ENCODE data around the gene SH2B3.

DNA sequence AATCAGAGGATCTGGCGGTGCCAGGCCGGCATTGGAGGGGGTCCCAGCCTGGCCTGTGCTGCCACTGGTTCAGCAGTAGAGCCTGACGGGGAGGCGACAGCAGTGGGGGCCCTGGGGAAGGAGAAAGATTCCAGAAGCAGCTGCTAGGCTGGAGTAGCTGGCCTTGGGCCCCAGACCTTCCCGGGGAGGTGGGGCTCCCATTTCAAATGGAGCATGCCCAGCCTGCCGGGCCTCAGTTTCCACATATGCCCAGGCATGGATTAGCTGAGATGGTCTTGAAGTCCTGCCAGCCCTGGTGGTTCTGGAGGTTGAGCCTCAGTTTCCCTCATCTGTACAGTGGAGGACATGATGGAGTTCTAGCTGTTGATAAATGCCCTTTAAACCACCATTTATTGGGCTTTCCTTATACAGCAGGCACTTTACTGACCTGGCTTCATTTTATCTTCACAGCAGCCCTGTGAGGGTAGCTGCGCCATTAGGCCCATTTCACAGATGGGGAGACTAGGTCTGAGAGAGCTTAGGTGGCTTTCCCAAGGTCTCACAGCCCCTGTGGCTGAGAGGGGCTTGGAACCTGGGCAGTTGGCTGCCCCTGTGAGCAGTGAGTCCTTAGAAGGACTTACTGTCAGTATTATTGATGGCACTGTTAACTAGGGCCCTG, 21.8 kb downstream of the SH2B3 start:
- TF ChIP-seq, protein P1, sequence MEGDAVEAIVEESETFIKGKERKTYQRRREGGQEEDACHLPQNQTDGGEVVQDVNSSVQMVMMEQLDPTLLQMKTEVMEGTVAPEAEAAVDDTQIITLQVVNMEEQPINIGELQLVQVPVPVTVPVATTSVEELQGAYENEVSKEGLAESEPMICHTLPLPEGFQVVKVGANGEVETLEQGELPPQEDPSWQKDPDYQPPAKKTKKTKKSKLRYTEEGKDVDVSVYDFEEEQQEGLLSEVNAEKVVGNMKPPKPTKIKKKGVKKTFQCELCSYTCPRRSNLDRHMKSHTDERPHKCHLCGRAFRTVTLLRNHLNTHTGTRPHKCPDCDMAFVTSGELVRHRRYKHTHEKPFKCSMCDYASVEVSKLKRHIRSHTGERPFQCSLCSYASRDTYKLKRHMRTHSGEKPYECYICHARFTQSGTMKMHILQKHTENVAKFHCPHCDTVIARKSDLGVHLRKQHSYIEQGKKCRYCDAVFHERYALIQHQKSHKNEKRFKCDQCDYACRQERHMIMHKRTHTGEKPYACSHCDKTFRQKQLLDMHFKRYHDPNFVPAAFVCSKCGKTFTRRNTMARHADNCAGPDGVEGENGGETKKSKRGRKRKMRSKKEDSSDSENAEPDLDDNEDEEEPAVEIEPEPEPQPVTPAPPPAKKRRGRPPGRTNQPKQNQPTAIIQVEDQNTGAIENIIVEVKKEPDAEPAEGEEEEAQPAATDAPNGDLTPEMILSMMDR (IDR thresholded peaks at IDR 0.05; ENCODE audit: insufficient read depth, low read length, poor library complexity, severe bottlenecking): no peak
- TF ChIP-seq EZH2phosphoT487 (conservative IDR thresholded peaks at IDR 0.05; ENCODE audit: low read length): no peak

Data from SU-DHL-6 (cell line).